Cardiac muscle cell (in vitro differentiated cells and primary cell): ENCODE measurements around the gene CNPY2. TPM values are rescaled to one million over a fixed set of nuclear protein-coding genes. Genes with fewer than 3 reads are reported as not detected.

Experiments used
- DNase-seq, 2 donors: peaks; one replicate each; pipeline versions ENCODE4 v3.0.0 to v3.0.0-alpha.2; 2010 to 2017; ENCODE audit warnings: low read depth in 1 of 2, low spot score in 1 of 2
- H3K27ac ChIP-seq: fragments of 200-600 bp; sonication (generic); 2 replicates; pipeline ENCODE4 v1.5.1; 2016
- H3K27me3 ChIP-seq: fragments of 200-600 bp; sonication (generic); 2 replicates; pipeline ENCODE4 v1.6.0; 2016; ENCODE audit warnings: control low read depth
- H3K36me3 ChIP-seq: fragments of 200-600 bp; sonication (generic); 2 replicates; pipeline ENCODE4 v1.5.1; 2016; ENCODE audit warnings: control low read depth
- H3K4me1 ChIP-seq: fragments of 200-600 bp; sonication (generic); 2 replicates; pipeline ENCODE4 v1.8.1; 2017; ENCODE audit warnings: low read depth, mild to moderate bottlenecking, mixed run types
- H3K4me3 ChIP-seq: fragments of 200-600 bp; sonication (generic); 2 replicates; pipeline ENCODE4 v1.5.1; 2016; ENCODE audit warnings: mild to moderate bottlenecking
- H3K9me3 ChIP-seq: fragments of 200-600 bp; sonication (generic); 2 replicates; pipeline ENCODE4 v1.5.1; 2017; ENCODE audit warnings: low read depth, mild to moderate bottlenecking, control low read depth
- polyA plus RNA-seq: library from polyadenylated mRNA; unstranded; fragments of >200 nt; fragmentation: Nextera tagmentation; extraction: Ambion mirVana; gene quantifications from 2 replicates; pipeline ENCODE4 v1.2.1, GENCODE V29; 2016
- total RNA-seq: library from RNA; depleted of rRNA; stranded (reverse); fragments of >200 nt; gene quantifications from 2 replicates; pipeline ENCODE4 v1.2.3, GENCODE V29; 2016
- TF ChIP-seq, protein P1 (sequence below): IDR thresholded peaks from 2 replicates; pipeline ENCODE4 v1.5.1; 2012; ENCODE audit warnings: low read depth, mild to moderate bottlenecking, low read length

The CNPY2 gene
- total and polyA plus RNA-seq, 2 experiments from 2014 or later, result 85.3 to 302 TPM

DNA sequence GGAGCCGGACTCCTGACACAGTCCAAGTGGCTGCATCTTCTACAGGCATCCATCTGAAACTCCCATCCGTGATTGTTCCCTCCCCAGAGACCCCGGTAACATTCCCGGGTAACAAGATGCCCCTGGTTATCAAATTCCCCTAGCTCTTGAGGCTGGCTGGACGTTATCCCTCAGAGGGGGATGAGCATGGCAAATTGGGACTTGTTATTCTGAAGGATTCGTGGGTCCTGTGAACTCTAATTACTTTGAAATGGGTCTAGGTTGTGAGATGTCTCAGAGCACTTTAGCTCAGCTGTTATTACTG, 18.7 kb upstream of the CNPY2 start:
- peaks cover 5% of the 10 kb centered on the region for H3K4me1 ChIP-seq
- DNase-seq, result no peak
- H3K36me3 ChIP-seq, result no peaks in the 10 kb centered on the region
- TF ChIP-seq, protein P1, sequence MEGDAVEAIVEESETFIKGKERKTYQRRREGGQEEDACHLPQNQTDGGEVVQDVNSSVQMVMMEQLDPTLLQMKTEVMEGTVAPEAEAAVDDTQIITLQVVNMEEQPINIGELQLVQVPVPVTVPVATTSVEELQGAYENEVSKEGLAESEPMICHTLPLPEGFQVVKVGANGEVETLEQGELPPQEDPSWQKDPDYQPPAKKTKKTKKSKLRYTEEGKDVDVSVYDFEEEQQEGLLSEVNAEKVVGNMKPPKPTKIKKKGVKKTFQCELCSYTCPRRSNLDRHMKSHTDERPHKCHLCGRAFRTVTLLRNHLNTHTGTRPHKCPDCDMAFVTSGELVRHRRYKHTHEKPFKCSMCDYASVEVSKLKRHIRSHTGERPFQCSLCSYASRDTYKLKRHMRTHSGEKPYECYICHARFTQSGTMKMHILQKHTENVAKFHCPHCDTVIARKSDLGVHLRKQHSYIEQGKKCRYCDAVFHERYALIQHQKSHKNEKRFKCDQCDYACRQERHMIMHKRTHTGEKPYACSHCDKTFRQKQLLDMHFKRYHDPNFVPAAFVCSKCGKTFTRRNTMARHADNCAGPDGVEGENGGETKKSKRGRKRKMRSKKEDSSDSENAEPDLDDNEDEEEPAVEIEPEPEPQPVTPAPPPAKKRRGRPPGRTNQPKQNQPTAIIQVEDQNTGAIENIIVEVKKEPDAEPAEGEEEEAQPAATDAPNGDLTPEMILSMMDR, result no peak
- no peaks in the 10 kb centered on the region for H3K27me3 ChIP-seq
- peak overlapping the region; percentile 57 for H3K4me3 ChIP-seq
- peak overlapping the region; percentile 96 for H3K27ac ChIP-seq
- H3K9me3 ChIP-seq, result no peaks in the 10 kb centered on the region

- Histone ChIP-seq H3K4me1 (peaks cover 5% of the 10 kb centered on the region), H3K4me3 (peak within 1 kb of the TSS; percentile 57), H3K27ac (peak within 1 kb of the TSS; percentile 96), H3K9me3 (no peaks in the 10 kb centered on the region), H3K36me3 (no peaks in the 10 kb centered on the region), H3K27me3 (no peaks in the 10 kb centered on the region)
- TF ChIP-seq, protein P1, result peak; percentile 67
- DNase-seq, result peak; percentile 95 to 99
Observed at GRCh38 chr12:56333679-56334489, 18.1 kb upstream of the CNPY2 start, which contains the start of gene PAN2. Gene PAN2 (minus strand): TSS chr12:56334000. CDS start chr12:56333094, 906 bp downstream.

GRCh38 chr12:56333197-56333678, 17.4 kb upstream of the CNPY2 start:
- no peaks in the 10 kb centered on the region for H3K36me3 ChIP-seq
- TF ChIP-seq, protein P1, result no peak
- peaks cover 5% of the 10 kb centered on the region for H3K4me1 ChIP-seq
- peak overlapping the region; percentile 57 for H3K4me3 ChIP-seq
- no peaks in the 10 kb centered on the region for H3K27me3 ChIP-seq
- no peak for DNase-seq
- H3K27ac ChIP-seq, result peak overlapping the region; percentile 96
- no peaks in the 10 kb centered on the region for H3K9me3 ChIP-seq

DNA sequence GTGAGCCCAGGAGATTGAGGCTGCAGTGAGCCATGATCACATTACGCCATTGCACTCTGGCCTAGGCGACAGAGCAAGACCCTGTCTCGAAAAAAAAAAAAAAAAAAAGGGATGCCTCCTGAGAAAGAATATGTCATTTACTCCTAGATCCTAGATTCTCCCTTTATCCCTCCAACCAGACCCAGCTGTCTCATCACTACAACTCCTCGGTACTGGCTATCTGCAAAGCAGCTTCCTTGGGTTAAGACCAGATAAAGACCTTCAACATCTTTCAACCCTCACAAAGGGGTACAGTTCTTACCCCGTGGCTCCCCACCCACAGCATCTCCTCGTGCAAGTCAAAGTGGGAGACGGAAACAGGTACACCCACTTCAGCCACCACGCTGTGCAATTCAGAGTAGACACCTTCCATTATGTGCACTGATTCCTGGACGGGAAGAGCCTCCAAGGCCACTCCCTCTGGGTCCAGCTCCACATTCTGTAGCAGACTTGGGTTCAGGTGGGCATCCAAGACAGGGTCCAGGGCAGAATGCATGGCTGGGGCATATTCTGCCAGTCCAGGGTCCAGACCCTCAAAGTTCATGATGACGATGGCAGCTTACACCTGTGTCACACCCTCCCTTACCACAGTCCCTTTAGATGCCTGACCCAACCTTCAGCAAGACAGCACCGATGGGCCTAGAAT, 16.9 kb upstream of the CNPY2 start:
- DNase-seq, result no peak
- TF ChIP-seq, protein P1, result no peak
- H3K27ac ChIP-seq, result peak overlapping the region; percentile 96

GRCh38 chr12:56330936-56331490, 15.2 kb upstream of the CNPY2 start:
- no peaks in the 10 kb centered on the region for H3K9me3 ChIP-seq
- H3K4me3 ChIP-seq, result no peak overlapping the region
- peaks cover 8% of the 10 kb centered on the region for H3K36me3 ChIP-seq

More for the DNA sequence above, 16.9 kb upstream of the CNPY2 start:
- H3K9me3 ChIP-seq, result no peaks in the 10 kb centered on the region
- peaks cover 5% of the 10 kb centered on the region for H3K4me1 ChIP-seq
- no peaks in the 10 kb centered on the region for H3K36me3 ChIP-seq
- H3K27me3 ChIP-seq, result no peaks in the 10 kb centered on the region
- peak overlapping the region; percentile 57 for H3K4me3 ChIP-seq

More at GRCh38 chr12:56330936-56331490, 15.2 kb upstream of the CNPY2 start:
- Histone ChIP-seq H3K27me3 (no peaks in the 10 kb centered on the region), H3K27ac (no peak overlapping the region), H3K4me1 (peaks cover 5% of the 10 kb centered on the region)
- no peak for DNase-seq
- TF ChIP-seq, protein P1, result no peak
